Upper lobe of right lung (tissue), 1 donor: ENCODE data around the gene TPI1. TPM values are rescaled to one million over a fixed set of nuclear protein-coding genes. Genes with fewer than 3 reads are reported as not detected.

Experiments
- ATAC-seq: fragments of 200-7000 bp; cut with Tn5 transposase; one replicate; pipeline ENCODE4 v1.9.1; 2020; ENCODE audit warnings: mild to moderate bottlenecking, moderate library complexity
- DNase-seq: peaks from one replicate; pipeline ENCODE4 v3.0.0-alpha.2; 2020
- H3K27ac ChIP-seq: fragments of 200-600 bp; one replicate; pipeline ENCODE4 v1.8.0; 2022
- H3K27me3 ChIP-seq: fragments of 200-600 bp; one replicate; pipeline ENCODE4 v1.8.0; 2022; ENCODE audit warnings: mild to moderate bottlenecking
- H3K36me3 ChIP-seq: fragments of 200-600 bp; one replicate; pipeline ENCODE4 v1.8.0; 2022
- H3K4me1 ChIP-seq: fragments of 200-600 bp; one replicate; pipeline ENCODE4 v1.8.0; 2022
- H3K4me3 ChIP-seq: fragments of 200-600 bp; one replicate; pipeline ENCODE4 v1.8.0; 2022; ENCODE audit warnings: mild to moderate bottlenecking
- H3K9me3 ChIP-seq: fragments of 200-600 bp; one replicate; pipeline ENCODE4 v1.8.0; 2022
- intact Hi-C: fragments of 100-400 bp; cut with DNase I; formaldehyde crosslinking; loops from one replicate; pipeline ENCODE4 v1.11.0; 2022
- total RNA-seq: library from RNA; stranded (reverse); fragmentation: NEBNext Ultra II Directional; extraction: Animal tissue kit (Norgen Biotek cat#: 25700); gene quantifications from one replicate; pipeline ENCODE4 v1.2.1, GENCODE V29; 2021
- TF ChIP-seq, protein P1 (sequence below): fragments of 200-600 bp; IDR thresholded peaks from one replicate; pipeline ENCODE4 v1.8.0; 2022; ENCODE audit warnings: antibody characterized with exemption
- donor health status: DM: no; HTN: yes; CAD: no; lungs with severe emphysema.

TPI1 gene
- total RNA-seq, 1 donor from 2014 or later = 280 TPM

- H3K9me3 ChIP-seq = no peaks in the 10 kb centered on the region
- no peak overlapping the region for H3K4me3 ChIP-seq
- no peak for DNase-seq
- TF ChIP-seq, protein P1, sequence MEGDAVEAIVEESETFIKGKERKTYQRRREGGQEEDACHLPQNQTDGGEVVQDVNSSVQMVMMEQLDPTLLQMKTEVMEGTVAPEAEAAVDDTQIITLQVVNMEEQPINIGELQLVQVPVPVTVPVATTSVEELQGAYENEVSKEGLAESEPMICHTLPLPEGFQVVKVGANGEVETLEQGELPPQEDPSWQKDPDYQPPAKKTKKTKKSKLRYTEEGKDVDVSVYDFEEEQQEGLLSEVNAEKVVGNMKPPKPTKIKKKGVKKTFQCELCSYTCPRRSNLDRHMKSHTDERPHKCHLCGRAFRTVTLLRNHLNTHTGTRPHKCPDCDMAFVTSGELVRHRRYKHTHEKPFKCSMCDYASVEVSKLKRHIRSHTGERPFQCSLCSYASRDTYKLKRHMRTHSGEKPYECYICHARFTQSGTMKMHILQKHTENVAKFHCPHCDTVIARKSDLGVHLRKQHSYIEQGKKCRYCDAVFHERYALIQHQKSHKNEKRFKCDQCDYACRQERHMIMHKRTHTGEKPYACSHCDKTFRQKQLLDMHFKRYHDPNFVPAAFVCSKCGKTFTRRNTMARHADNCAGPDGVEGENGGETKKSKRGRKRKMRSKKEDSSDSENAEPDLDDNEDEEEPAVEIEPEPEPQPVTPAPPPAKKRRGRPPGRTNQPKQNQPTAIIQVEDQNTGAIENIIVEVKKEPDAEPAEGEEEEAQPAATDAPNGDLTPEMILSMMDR = no peak
- ATAC-seq = no peak
- H3K27ac ChIP-seq = no peak overlapping the region
- H3K36me3 ChIP-seq = no peaks in the 10 kb centered on the region
- H3K27me3 ChIP-seq = no peaks in the 10 kb centered on the region
- peaks cover 11% of the 10 kb centered on the region for H3K4me1 ChIP-seq
- intact Hi-C loops = loop anchor here (10.0 kb wide), 1 partner anchor 89 kb away; no protein-coding TSS in a partner anchor
These were observed 43.1 kb upstream of the TPI1 start for GRCh38 chr12:6824085-6824775.

GRCh38 chr12:6824901-6825381 lies 42.4 kb upstream of the TPI1 start:
- no peak overlapping the region for H3K27ac ChIP-seq
- no peaks in the 10 kb centered on the region for H3K36me3 ChIP-seq
- H3K27me3 ChIP-seq = no peaks in the 10 kb centered on the region
- H3K9me3 ChIP-seq = no peaks in the 10 kb centered on the region
- intact Hi-C loops = loop anchor here (10.0 kb wide), 1 partner anchor 90 kb away; no protein-coding TSS in a partner anchor
- ATAC-seq (no peak), DNase-seq (no peak)
- TF ChIP-seq, protein P1 = no peak
- no peak overlapping the region for H3K4me3 ChIP-seq
- peaks cover 11% of the 10 kb centered on the region for H3K4me1 ChIP-seq

- TF ChIP-seq, protein P1 = peak; percentile 94
- no peak overlapping the region for H3K4me3 ChIP-seq
- no peak overlapping the region for H3K27ac ChIP-seq
- no peaks in the 10 kb centered on the region for H3K36me3 ChIP-seq
- peaks cover 9% of the 10 kb centered on the region for H3K4me1 ChIP-seq
- intact Hi-C loops = loop anchor here (10.0 kb wide), 1 partner anchor 91 kb away; no protein-coding TSS in a partner anchor
- DNase-seq (peak; percentile 89), ATAC-seq (peak; percentile 81)
- H3K9me3 ChIP-seq = no peaks in the 10 kb centered on the region
- no peaks in the 10 kb centered on the region for H3K27me3 ChIP-seq
These were observed 41.8 kb upstream of the TPI1 start for GRCh38 chr12:6825398-6826124.

DNA sequence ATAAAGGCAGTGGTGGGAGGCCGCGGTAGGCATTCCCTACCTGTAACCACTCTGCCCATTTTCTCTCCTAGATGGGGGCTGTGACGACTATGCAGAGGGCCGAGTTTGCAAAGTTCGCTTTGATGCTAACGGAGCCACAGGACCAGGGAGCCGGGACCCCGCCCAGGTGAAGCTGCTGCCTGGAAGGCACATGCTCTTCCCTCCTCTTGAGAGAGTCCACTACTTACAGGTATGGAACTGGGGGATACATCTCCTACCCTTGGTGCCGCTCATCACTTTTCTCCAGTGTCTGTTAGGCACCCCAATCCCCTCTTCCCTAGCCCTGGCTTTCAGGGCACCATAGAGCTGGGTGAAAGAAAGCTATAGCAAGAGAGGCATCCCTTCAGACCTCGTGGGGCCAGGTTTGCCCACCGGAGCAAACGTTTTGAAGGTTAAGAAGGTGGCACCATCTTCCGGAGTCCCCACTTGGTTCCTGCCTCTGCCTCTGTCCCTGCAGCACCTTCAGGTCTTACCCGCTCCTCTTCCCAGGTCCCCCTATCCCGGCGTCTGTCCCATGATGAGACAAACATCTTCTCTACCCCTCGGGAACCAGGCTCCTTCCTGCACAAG lies 41.1 kb upstream of the TPI1 start:
- peaks cover 5% of the 10 kb centered on the region for H3K4me1 ChIP-seq
- H3K4me3 ChIP-seq = no peak overlapping the region
- no peak for DNase-seq
- H3K9me3 ChIP-seq = no peaks in the 10 kb centered on the region
- H3K27ac ChIP-seq = no peak overlapping the region
- H3K36me3 ChIP-seq = no peaks in the 10 kb centered on the region
- H3K27me3 ChIP-seq = no peaks in the 10 kb centered on the region
- ATAC-seq = no peak
- TF ChIP-seq, protein P1 = no peak
- intact Hi-C loops = loop anchor here (10.0 kb wide), 1 partner anchor 91 kb away; no protein-coding TSS in a partner anchor

DNA sequence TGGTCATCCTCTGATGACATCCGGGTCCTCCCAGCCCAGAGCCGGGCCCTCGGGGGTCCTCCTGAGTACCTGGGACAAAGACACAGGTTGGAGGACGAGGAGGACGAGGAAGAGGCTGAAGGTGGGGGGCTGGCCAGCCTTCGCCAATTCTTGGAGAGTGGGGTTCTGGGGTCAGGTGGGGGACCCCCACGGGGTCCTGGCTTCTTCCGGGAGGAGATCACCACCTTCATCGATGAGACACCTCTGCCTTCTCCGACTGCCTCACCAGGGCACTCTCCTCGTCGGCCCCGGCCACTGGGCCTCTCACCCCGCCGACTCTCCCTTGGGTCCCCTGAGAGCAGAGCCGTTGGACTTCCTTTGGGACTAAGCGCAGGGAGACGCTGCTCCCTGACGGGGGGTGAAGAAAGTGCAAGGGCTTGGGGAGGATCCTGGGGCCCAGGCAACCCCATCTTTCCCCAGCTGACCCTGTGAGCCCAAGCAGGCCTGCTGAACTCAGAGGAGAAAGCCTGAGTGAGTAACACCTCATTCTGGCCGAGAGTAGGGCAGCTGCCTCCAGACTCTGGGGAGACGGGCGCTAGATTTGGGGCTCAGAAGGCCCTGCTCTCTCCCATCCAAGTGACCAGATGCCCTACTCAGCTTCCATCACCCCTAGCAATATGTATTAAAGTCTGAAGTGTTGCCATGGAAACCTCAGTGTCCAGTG lies 40.4 kb upstream of the TPI1 start:
- intact Hi-C loops = loop anchor here (10.0 kb wide), 1 partner anchor 92 kb away; no protein-coding TSS in a partner anchor
- Histone ChIP-seq H3K27ac (no peak overlapping the region), H3K9me3 (no peaks in the 10 kb centered on the region), H3K36me3 (no peaks in the 10 kb centered on the region), H3K27me3 (no peaks in the 10 kb centered on the region), H3K4me3 (no peak overlapping the region), H3K4me1 (peaks cover 5% of the 10 kb centered on the region)
- no peak for DNase-seq
- ATAC-seq = no peak
- TF ChIP-seq, protein P1 = no peak
